ENCODE measurements around the gene PPP4R3B.
"Not testable (repeated sequence)": the region's sequence is repeated elsewhere in the genome, so short reads cannot be mapped to it uniquely, and the experiment has no call there.

Gene PPP4R3B

DNA sequence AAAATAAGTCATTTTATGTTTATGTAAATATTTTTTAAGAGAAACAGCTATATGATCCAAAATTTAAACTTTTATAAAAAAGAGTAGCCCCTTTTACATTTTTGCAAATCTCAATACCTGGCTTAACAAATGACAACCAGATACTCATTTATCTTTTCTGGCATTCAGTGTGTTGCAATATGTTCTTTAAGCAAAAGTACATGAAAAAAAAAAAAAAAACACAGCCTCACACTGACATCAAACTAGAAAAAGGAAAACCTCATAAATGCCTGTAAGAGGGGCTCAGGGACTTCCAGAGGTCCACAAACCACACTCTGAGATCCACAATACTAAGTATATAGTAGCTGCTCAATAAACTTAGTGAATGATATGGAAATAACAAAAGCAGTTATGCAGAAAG, 21.9 kb downstream of the PPP4R3B start:
- DNase-seq (ENCODE audit: low read depth) = no peak

DNA sequence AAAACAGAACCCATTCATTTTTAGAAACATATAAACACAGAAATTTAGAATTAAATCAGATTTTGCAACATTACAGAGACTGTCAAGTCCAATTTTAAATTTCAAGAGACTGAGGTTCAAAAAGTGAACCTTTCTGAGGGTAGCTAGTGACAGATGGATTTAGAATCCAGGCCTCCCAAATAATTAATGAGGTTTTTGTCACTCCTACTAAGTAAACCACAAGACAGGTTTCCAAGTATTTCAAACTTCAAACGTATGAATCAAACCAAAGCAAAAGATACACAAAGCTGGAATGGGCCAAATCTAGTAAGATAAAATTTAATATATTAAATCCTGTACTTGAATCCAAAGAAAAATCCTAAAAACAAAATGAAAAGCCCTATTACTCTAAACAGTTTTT, 25.3 kb downstream of the PPP4R3B start:
- no peak for DNase-seq (ENCODE audit: low read depth)

DNA sequence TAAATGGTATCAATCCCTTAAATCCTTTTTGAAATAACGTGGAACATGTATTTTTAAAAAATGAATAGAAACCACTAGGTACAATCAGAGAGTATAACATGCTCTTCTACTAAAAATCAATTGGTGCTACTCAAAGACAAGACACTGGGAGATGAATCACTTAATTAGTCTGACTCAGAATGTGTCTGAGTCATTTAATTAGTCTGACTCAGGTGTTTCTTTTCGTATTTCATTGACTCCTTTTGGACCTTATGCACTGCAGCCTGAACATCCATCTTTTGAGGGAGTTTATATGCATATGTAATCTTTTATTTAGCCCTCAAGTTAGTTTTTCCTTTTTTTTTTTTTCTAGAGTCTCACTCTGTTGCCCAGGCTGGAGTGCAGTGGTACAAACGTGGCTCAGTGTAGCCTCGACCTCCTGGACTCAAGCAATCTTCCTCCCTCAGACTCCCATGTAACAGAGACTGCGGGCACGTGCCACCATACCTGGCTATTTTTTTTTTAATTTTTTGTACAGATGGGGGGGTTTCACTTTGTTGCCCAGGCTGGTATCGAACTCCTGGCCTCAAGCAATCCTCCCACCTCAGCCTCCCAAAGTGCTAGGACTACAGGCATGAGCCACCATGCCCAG, 26.5 kb downstream of the PPP4R3B start:
- no peak for DNase-seq (ENCODE audit: low read depth)

DNA sequence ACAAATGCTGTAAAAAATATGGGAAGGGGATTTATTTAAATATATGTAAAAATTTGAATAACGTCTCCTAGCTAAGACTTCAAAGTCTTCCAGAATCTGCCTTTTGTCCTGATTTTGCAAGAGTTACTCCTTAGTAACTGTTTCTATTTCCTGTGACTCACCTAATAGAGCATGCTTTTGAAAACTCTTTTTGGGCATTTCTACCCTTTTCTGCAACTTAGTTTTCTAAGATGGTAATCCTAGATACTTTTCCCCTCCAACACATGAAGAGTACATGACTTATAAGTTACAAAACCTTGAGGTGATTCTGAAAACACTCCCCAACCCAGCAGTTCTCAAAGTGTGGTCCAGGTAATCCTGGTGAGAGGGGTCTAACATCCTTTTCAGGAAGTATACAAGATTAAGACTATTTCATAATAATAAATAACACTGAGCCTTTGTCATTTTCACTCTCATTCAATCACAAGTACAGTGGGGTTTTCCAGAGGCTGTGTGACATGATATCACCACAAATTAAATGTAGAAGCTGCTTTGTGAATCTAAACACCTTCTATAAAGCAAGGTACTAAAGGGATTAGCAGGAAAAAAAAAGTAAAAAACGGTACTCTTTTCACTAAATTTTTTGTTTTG, 31.9 kb downstream of the PPP4R3B start:
- no peak for DNase-seq (ENCODE audit: low read depth)

DNA sequence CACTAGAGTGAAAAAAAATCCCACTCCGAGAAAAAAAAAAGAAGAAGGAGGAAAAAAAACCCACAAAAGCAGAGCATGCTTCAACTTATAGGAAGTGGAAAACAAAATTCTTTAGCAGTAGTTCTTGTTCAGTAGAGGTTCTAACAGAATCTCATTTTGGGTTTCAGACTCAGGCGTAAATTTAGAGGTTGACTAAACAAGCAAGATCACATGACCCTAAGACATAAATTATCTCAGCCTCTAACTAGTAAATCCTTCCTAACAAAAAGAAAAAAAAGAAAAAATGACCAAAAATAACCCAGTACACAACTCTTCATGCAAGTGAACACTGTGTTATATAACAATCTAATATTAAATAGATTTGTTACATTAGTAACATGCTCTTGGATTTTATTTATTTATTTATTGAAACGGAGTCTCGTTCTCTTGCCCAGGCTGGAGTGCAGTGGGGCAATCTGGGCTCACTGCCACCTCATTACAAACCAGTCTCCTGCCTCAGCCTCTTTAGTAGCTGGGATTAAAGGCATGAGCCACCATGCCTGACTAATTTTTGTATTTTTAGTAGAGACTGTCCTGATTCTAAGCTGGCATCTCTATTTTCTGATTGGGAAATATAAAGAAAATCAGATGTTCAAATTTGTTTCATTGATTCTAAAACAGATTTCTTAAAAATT, 35.4 kb downstream of the PPP4R3B start:
- no peak for DNase-seq (ENCODE audit: low read depth)

DNA sequence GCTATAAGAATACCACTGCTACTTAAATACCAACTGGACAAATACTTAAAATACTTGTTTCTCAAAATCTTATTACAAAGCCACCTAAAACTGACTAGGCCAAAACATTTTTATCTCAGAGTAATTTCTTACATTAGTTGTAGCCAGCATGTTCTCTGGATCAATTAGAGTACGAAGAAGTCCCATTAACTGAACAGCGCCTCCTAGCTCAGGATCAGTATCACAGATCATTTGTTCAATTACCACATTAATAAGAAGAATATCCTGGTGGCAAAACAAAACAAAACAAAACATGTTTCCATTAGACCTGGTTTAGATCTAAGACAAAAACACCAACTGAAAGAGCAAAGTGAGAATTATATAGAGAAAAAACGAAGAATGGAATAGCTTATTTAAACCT, 36.0 kb downstream of the PPP4R3B start:
- DNase-seq (ENCODE audit: low read depth) = no peak

DNA sequence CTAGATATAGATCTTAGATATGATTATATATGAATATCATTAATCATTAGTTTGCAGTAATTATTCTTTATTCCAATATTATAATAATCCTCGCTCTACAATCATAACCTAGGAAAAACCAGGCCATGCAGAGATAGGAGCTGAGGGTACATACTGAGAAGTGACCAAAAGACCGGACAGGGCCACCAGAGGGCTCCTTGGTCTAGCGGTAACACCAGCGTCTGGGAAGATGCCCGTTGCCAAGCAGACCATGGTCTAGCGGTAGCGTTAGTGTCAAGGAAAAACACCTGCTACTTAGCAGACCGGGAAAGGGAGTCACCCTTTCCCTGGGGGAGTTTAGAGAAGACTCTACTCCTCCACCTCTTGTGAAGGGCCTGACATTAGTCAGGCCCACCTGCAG, 48.4 kb downstream of the PPP4R3B start:
- DNase-seq (ENCODE audit: low read depth) = not testable (repeated sequence)

DNA sequence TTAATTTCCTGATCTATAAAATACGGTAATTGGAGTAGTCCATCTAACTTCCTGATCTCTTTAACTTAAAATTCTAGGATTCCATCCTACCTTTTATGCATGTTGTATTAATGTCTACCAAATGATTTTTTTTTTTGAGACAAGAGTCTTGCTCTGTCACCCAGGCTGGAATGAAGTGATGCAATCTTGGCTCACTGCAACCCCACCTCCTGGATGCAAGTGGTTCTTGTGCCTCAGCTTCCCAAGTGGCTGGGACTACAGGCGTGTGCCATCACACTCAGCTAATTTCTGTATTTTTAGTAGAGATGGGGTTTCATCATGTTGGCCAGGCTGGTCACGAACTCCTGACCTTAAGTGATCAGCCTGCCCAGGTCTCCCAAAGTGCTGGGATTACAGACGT, 50.1 kb downstream of the PPP4R3B start:
- DNase-seq (ENCODE audit: low read depth) = no peak

DNA sequence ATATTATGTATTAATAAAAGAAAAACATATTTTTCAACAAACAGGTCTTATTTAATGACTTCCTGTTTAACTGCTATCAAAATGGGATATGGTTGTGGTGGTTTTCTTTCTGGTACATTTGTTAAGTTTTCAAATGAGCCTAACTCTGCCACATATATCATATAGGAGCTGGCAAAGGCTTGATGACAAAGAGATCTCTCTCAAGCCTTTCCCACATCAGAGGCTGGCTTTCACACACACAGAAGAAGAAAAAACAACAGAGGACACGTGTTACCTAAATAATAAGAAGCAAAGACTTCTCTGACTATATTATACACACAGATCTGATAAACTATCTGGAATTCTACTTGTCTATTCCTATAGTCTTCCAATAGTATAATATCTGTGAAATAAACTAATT, 51.8 kb downstream of the PPP4R3B start:
- DNase-seq (ENCODE audit: low read depth) = no peak

DNA sequence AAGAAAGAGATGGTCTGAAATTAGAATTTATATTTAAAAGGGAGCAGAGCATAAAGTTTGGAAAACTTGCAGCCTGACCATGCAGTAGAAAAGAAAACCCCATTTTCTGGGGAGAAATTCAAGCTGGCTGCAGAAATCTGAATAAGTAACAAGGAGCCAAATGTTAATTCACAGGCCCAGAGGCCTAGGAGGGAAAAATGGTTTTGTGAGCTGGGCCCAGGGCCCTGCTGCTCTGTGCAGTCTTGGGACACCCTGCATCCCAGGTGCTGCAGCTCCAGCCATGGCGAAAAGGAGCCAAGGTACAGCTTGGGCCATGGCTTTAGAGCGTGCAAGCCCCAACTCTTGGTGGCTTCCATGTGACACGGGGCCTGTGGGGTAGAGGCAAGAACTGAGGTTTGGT, 56.6 kb downstream of the PPP4R3B start:
- DNase-seq (ENCODE audit: low read depth) = no peak

DNA sequence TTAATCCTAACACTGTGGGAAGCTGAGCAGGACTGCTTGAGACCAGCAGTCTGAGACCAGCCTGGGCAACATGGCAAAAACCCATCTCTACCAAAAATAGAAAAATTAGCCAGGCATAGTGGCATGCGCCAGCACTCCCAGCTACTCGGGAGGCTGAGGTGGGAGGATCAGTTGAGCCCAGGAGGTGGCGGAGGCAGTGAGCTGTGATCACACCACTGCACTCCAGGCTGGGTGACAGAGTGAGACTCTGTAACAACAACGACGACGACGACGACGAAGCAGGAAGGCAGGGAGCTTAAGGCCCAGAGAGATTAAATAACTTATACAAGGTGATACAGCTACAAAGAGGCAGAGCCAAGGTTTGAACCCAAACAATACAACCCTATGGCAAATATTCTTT, 60.6 kb downstream of the PPP4R3B start:
- no peak for DNase-seq (ENCODE audit: low read depth)

DNA sequence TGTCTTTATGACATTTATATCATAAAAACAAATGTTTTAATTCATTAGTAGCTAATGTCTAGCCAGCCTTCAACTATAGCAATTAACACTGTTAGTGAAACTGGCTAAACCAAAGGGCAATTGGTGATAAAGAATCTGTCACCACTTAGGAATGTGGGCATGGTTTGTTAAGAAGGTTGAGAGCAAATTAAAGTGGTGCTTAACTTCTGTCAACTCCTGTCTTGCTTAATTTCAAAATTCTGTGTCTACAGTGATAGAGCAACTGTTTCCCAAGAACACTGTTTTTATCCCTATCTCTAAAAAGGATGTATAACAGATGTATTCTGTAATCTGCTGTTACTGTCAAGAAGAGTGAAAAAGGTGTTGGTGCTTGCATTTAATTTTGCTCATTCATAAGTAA, 61.4 kb downstream of the PPP4R3B start:
- DNase-seq (ENCODE audit: low read depth) = no peak

DNA sequence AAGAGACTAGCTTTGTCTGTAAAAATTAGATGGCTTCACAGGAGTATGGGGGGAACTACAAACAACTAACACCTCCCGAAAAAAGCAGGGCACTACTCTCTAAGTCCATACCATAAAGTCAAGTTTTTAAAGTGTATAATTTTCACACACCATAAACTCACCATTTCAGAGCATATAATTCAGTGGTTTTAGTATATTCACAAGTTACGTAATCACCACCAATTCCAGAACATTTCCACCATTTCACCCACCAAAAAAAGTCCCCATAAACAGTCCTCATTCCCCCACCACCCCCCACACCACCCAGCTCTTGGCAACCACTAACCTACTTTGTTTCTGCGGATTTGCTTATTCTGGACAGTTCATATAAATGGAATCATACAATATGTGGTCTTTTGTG, 64.1 kb downstream of the PPP4R3B start:
- no peak for DNase-seq (ENCODE audit: low read depth)

DNA sequence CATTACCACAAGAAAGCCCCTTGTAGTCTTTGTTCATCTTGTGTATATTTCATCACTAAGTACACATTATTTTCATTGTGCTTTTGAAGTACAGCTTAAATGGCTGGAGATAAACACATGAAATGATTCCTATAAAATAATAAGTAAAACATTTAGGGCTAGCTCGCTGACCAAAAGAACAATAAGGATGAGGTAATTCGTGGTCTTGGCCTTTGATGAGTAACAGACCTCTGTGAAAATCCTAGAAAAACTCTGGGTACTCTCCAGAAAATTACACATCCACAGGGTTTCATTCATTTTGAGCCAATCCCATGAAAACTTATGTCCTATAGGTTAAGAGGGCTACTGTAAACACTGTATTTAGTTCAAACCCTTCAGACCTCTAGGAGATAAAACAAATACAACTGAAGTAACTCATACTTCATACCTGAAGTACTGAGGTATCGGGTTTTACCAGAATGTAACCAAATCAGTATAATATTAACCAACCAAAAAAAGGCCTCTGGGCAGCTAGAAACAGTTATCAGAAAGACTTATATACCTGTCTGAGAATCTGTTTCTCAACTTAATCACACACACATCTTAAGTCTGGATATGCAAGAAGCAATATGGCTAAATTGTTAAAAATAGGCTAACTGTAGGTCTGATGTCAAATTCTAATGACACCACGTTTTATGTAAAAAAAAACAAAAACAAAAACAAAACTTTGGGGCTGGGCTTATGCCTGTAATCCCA, 66.9 kb downstream of the PPP4R3B start:
- DNase-seq (ENCODE audit: low read depth) = no peak

DNA sequence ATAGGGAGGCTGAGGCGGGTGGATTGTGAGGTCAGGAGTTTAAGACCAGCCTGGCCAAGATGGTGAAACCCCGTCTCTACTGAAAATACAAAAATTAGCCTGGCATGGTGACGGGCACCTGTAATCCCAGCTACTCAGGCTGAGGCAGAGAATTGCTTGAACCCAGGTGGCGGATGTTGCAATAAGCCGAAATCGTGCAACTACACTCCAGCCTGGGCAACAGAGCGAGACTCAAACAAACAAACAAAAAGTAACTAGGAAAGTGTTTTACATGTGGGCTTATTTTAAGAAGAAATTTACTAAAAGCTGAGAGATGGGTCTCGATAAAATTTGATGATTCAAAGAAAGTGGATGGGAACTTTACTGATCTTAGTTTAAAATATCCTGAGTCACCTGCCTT, 69.7 kb downstream of the PPP4R3B start:
- not testable (repeated sequence) for DNase-seq (ENCODE audit: low read depth)

DNA sequence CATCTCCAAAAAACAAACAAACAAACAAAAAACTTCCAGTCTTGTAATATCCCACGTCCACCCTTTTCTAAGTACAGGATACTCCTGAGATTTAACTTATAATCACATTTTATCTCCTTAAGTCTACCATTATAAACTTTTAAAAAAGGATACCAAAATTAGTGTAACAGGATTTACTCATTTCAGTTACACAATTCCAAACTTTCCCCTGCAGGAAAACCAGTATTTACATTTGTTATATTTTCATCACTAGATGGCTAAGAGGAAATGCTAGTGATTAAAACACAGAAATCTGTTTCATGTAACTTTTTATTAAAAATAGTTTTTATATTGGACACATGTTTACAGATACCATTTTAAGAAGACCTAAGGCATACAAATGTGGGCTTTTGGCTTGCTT, 70.4 kb downstream of the PPP4R3B start:
- DNase-seq (ENCODE audit: low read depth) = no peak

DNA sequence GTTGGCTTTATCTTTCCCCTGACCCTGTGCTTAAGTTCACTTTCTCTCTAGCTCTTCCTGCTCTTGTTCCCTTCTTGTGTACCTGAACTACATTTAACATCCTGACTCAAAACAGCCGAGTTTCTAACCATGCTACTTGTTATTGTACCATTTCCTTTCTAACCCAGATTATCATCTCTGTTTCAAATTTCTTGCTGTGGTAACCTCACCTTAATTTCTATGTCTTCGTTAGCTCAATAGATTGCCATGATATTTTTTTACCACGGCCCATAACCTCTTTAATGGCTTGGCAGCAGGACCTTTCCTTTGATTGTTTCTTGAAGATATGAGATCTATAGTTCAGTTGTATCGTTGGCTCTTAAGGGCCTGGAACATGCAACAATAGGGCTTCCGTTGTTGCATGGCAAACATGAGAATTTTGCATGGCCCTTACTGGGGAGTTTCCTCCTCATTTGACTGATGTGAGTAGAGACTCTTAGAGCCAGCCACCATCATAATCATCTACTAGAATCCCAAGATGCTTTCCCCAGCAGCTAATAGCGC, 86.8 kb downstream of the PPP4R3B start:
- DNase-seq (ENCODE audit: low read depth) = no peak

DNA sequence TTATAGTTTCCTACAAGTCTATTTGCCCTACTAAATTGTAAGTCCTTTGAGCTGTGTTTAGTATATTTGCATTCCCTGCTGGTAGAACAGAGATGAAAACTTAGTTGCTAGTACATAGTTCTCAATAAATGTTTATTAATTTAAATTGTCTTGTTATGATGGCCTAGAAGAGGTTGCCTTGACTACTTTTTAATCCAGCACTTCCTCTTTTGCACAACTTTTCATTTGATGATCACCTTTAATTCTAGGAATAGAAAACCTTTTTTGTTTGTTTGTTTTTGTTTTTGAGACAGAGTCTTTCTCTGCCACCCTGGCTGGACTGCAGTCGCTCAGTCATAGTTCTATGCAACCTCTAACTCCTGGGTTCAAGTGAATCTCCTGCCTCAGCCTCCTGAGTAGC, 91.2 kb downstream of the PPP4R3B start:
- DNase-seq (ENCODE audit: low read depth) = no peak

DNA sequence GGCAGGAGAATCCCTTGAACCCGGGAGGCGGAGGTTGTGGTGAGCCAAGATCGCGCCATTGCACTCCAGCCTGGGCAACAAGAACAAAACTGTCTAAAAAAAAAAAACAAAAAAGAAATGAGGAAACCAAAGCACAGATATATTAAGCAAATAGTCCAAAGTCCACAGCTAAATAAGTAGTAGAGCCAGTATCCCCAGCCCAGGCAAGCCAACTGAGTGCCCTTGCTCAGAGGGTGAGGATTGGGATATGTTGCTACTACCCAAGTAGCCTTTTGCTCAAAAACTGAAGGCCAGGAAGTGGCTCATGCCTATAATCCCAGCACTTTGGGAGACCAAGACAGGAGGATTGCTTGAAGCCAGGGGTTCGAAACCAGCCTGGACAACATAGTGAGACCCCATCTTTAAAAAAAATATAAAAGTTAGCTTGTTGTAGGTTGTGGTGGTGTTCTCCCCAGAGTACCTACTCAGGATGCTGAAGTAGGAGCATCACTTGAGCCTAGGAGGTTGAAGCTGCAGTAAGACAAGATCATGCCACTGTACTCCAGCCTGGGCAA, 92.5 kb downstream of the PPP4R3B start:
- DNase-seq (ENCODE audit: low read depth) = no peak

DNA sequence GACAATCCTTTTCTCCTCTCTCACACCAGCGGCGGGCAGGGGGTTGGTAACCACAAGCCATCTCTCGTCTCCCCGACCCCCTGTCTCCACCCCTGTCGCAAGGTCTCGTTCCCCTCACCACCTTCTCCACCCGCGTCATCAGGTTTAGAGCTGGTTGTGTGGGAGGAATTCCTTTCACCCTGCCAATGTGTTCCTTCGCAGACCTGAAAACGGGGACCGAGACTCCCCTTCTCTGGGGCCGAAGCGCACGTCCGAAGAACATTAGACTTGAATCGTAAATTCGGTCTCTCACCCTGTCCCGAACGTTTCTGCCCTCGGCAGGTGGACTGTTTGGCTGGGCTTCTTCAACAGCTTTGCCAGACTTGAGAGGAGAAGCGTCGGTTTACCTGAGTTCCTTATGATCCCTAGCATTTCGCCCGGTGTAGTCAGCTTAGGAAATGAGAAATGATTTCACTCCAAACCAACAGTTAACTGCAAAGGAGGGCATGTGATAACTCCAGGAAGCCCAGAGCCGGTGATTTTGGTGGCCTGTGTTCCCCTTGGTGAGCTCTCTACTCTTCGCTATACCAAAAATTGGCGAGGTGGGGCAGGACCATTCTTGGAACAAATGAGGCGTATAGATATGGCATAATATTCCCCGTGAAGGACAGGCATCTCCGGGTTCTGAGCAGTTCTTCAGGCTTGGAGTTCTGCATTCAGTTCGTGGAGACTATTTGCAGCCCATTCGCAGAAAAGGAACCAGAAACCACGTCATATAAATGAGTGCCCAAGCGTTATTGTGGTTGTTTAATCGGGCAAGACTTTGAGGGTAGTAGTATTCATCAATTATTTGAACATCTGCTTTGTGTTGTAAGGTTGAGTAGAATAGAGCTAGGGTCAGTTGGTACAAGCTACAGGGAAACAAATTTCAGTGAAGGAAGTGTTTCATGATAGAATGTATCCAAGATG, 97.2 kb downstream of the PPP4R3B start:
- DNase-seq (ENCODE audit: low read depth) = peak; percentile 17

DNA sequence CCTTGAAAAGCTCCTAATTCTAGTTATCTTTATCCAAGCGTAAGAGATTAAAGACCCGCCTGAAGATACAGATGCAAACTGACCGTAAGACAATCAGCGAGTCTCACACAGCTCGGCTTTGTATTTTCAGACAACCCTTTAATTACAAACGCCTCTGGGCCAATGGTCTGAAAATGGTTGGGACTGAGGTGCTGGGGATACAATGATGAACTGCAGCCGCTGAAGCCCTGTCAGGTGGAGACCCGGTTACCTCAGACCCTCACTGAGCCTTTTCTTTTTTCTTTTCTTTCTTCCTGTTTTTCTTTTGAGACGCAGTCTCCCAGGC, 98.6 kb downstream of the PPP4R3B start:
- no peak for DNase-seq (ENCODE audit: low read depth)

All from activated T-helper 1 cell treated with Interleukin-2 at 50 U/mL for 16 hours (primary cell).